Vagina (tissue), 2 donors: ENCODE data around the gene TEAD1. TPM values are rescaled to one million over a fixed set of nuclear protein-coding genes. Genes with fewer than 3 reads are reported as not detected.

Experiments
- DNase-seq, 2 donors: peaks; one replicate each; pipeline ENCODE4 v3.0.0-alpha.2; 2017; ENCODE audit errors: extremely low spot score in 2 of 2
- H3K27ac ChIP-seq: fragments of 200-600 bp; sonication (generic); one replicate; pipeline ENCODE4 v1.5.1; 2019
- H3K27me3 ChIP-seq: fragments of 200-600 bp; sonication (generic); one replicate; pipeline ENCODE4 v1.5.1; 2019
- H3K36me3 ChIP-seq, 2 donors: fragments of 200-600 bp; sonication (generic); one replicate each; pipeline ENCODE4 v1.5.1; 2017 to 2019
- H3K4me1 ChIP-seq: fragments of 200-600 bp; sonication (generic); one replicate; pipeline ENCODE4 v1.5.1; 2019
- H3K4me3 ChIP-seq, 2 donors: fragments of 200-600 bp; sonication (generic); 1 replicate in 1 of 2; 2 replicates in 1 of 2; pipeline ENCODE4 v1.5.1; 2016 to 2019
- H3K9me3 ChIP-seq: fragments of 200-600 bp; sonication (generic); one replicate; pipeline ENCODE4 v1.5.1; 2019
- CTCF ChIP-seq, 3 experiments: fragments of 450-650 bp in 2 of 3; fragments of 200-600 bp in 1 of 3; sonication (generic) in 1 of 3; IDR thresholded peaks; one replicate each; pipeline ENCODE4 v1.5.1; 2017 to 2019; ENCODE audit warnings: antibody characterized with exemption in 3 of 3, mild to moderate bottlenecking in 2 of 3, moderate library complexity in 2 of 3
- POLR2A ChIP-seq, 2 donors: fragments of 450-650 bp; IDR thresholded peaks; one replicate each; pipeline ENCODE4 v1.6.1; 2017; ENCODE audit warnings: antibody characterized with exemption in 2 of 2, mild to moderate bottlenecking in 2 of 2, moderate library complexity in 2 of 2
- POLR2AphosphoS5 ChIP-seq, 2 donors: sonication (generic); formaldehyde crosslinking; IDR thresholded peaks; one replicate each; pipeline ENCODE4 v1.9.0; 2017; ENCODE audit warnings: antibody characterized with exemption in 2 of 2, mild to moderate bottlenecking in 2 of 2, low read depth in 1 of 2; ENCODE audit not compliant: insufficient read depth in 1 of 2
- intact Hi-C: fragments of 100-400 bp; cut with DNase I; formaldehyde crosslinking; loops from one replicate; pipeline ENCODE4 v1.15.1; 2023
- total RNA-seq: library from RNA; depleted of rRNA; stranded (reverse); fragments of >200 nt; gene quantifications from one replicate; pipeline ENCODE4 v1.2.3, GENCODE V29; 2016

Gene TEAD1
- total RNA-seq, 1 donor from 2014 or later, result 50.3 TPM

- Histone ChIP-seq H3K36me3 (no peaks in the 10 kb centered on the region), H3K4me1 (peaks cover 86% of the 10 kb centered on the region), H3K4me3 (peak overlapping the region in 1 of 2 donors; percentile 32), H3K27me3 (no peaks in the 10 kb centered on the region), H3K27ac (peak overlapping the region; percentile 90), H3K9me3 (no peaks in the 10 kb centered on the region)
- no peak for TF ChIP-seq POLR2A (IDR thresholded peaks at IDR 0.05)
- TF ChIP-seq POLR2AphosphoS5 (IDR thresholded peaks at IDR 0.05; ENCODE audit: insufficient read depth in 1 of 2, low read depth in 1 of 2), result peak; percentile 48 to 86
- intact Hi-C loops, result loop anchor here (2.0 kb wide), 1 partner anchor 14 kb away; no protein-coding TSS in a partner anchor
- peak in 1 of 2 donors; percentile 94 for DNase-seq
Observed at GRCh38 chr11:12692229-12693075, 18.2 kb downstream of the TEAD1 start.

GRCh38 chr11:12693094-12693478 is 18.9 kb downstream of the TEAD1 start:
- no peak for TF ChIP-seq POLR2AphosphoS5 (IDR thresholded peaks at IDR 0.05; ENCODE audit: insufficient read depth in 1 of 2, low read depth in 1 of 2)
- no peak for TF ChIP-seq POLR2A (IDR thresholded peaks at IDR 0.05)
- no peak for TF ChIP-seq CTCF (IDR thresholded peaks at IDR 0.05)
- H3K4me3 ChIP-seq, result peak overlapping the region; percentile 17 to 32
- no peak for DNase-seq
- no peaks in the 10 kb centered on the region for H3K9me3 ChIP-seq
- intact Hi-C loops, result loop anchor here (2.0 kb wide), 1 partner anchor 14 kb away; no protein-coding TSS in a partner anchor
- H3K27ac ChIP-seq, result peak overlapping the region; percentile 90
- H3K36me3 ChIP-seq, result no peaks in the 10 kb centered on the region
- peaks cover 80% of the 10 kb centered on the region for H3K4me1 ChIP-seq
- H3K27me3 ChIP-seq, result no peaks in the 10 kb centered on the region

GRCh38 chr11:12693479-12694182 is 19.4 kb downstream of the TEAD1 start:
- Histone ChIP-seq H3K9me3 (no peaks in the 10 kb centered on the region), H3K36me3 (no peaks in the 10 kb centered on the region), H3K27me3 (no peaks in the 10 kb centered on the region), H3K27ac (peak overlapping the region; percentile 90), H3K4me1 (peaks cover 76% of the 10 kb centered on the region), H3K4me3 (peak overlapping the region; percentile 17 to 32)
- TF ChIP-seq POLR2A (IDR thresholded peaks at IDR 0.05) (peak in 1 of 2 donors; percentile 18), CTCF (IDR thresholded peaks at IDR 0.05) (no peak), POLR2AphosphoS5 (IDR thresholded peaks at IDR 0.05; ENCODE audit: insufficient read depth in 1 of 2, low read depth in 1 of 2) (peak; percentile 82 to 96)
- peak in 1 of 2 donors; percentile 91 for DNase-seq
- intact Hi-C loops, result loop anchor here (2.0 kb wide), 1 partner anchor 15 kb away; no protein-coding TSS in a partner anchor

GRCh38 chr11:12694183-12694531 is 19.9 kb downstream of the TEAD1 start:
- intact Hi-C loops, result no loop called here
- peak overlapping the region; percentile 90 for H3K27ac ChIP-seq
- H3K4me3 ChIP-seq, result peak overlapping the region; percentile 17 to 32
- H3K9me3 ChIP-seq, result no peaks in the 10 kb centered on the region
- H3K4me1 ChIP-seq, result peaks cover 73% of the 10 kb centered on the region
- DNase-seq, result no peak
- no peaks in the 10 kb centered on the region for H3K36me3 ChIP-seq
- no peaks in the 10 kb centered on the region for H3K27me3 ChIP-seq
- no peak for TF ChIP-seq POLR2AphosphoS5 (IDR thresholded peaks at IDR 0.05; ENCODE audit: insufficient read depth in 1 of 2, low read depth in 1 of 2)
- no peak for TF ChIP-seq POLR2A (IDR thresholded peaks at IDR 0.05)

GRCh38 chr11:12695221-12695794 is 21.1 kb downstream of the TEAD1 start:
- peaks cover 69% of the 10 kb centered on the region for H3K4me1 ChIP-seq
- intact Hi-C loops, result no loop called here

More at GRCh38 chr11:12695221-12695794, 21.1 kb downstream of the TEAD1 start:
- Histone ChIP-seq H3K36me3 (no peaks in the 10 kb centered on the region), H3K4me3 (no peak overlapping the region), H3K27me3 (no peaks in the 10 kb centered on the region), H3K27ac (peak overlapping the region; percentile 90), H3K9me3 (no peaks in the 10 kb centered on the region)
- peak in 1 of 2 donors; percentile 37 for DNase-seq
- no peak for TF ChIP-seq POLR2AphosphoS5 (IDR thresholded peaks at IDR 0.05; ENCODE audit: insufficient read depth in 1 of 2, low read depth in 1 of 2)
- TF ChIP-seq CTCF (IDR thresholded peaks at IDR 0.05), result no peak
- TF ChIP-seq POLR2A (IDR thresholded peaks at IDR 0.05), result no peak
